HepG2 (cell line): ENCODE data around the gene HOXD1. TPM values are rescaled to one million over a fixed set of nuclear protein-coding genes. Genes with fewer than 3 reads are reported as not detected.

Experiments
- ATF1 ChIP-seq: IDR thresholded peaks from 2 replicates; pipeline ENCODE4 v1.6.1; 2016; ENCODE audit warnings: mild to moderate bottlenecking, control low read depth
- ERF ChIP-seq: IDR thresholded peaks from 2 replicates; pipeline ENCODE4 v1.6.1; 2018; ENCODE audit warnings: missing biosample characterization, missing genetic modification reagents
- FOXA1 ChIP-seq, 2 experiments: fragments of 450-650 bp in 1 of 2; sonication (generic) in 1 of 2; formaldehyde crosslinking in 1 of 2; IDR thresholded peaks; 2 replicates each; pipeline versions ENCODE4 v1.4.0 to v1.6.1; 2016 to 2020; ENCODE audit warnings: missing genetic modification reagents in 1 of 2
- MED1 ChIP-seq: sonication (generic); formaldehyde crosslinking; IDR thresholded peaks from 2 replicates; pipeline ENCODE4 v1.4.0; 2020; ENCODE audit warnings: missing genetic modification reagents
- RCOR2 ChIP-seq: IDR thresholded peaks from 2 replicates; pipeline ENCODE4 v1.6.1; 2016; ENCODE audit warnings: missing biosample characterization, missing genetic modification reagents
- SIX1 ChIP-seq: sonication (generic); formaldehyde crosslinking; IDR thresholded peaks from 2 replicates; pipeline ENCODE4 v1.4.0; 2020; ENCODE audit warnings: missing genetic modification reagents, borderline replicate concordance
- SUZ12 ChIP-seq: fragments of 150-350 bp; IDR thresholded peaks from 2 replicates; pipeline ENCODE4 v1.6.1; 2014; ENCODE audit warnings: low read depth, low read length
- TAF1 ChIP-seq: sonication (generic); formaldehyde crosslinking; IDR thresholded peaks from 2 replicates; pipeline ENCODE4 v1.4.0; 2020; ENCODE audit warnings: missing genetic modification reagents
- TARDBP ChIP-seq: sonication (generic); formaldehyde crosslinking; IDR thresholded peaks from 2 replicates; pipeline ENCODE4 v1.8.0; 2022; ENCODE audit warnings: mild to moderate bottlenecking, missing genetic modification reagents
- TBX2 ChIP-seq: sonication (generic); formaldehyde crosslinking; IDR thresholded peaks from 2 replicates; pipeline ENCODE4 v1.5.0; 2020; ENCODE audit warnings: missing genetic modification reagents, mild to moderate bottlenecking, borderline replicate concordance
- XRCC5 ChIP-seq: fragments of 200-400 bp; formaldehyde crosslinking; optimal IDR thresholded peaks from 2 replicates; pipeline ENCODE3; 2017; ENCODE audit warnings: mild to moderate bottlenecking, low read length
- YY1 ChIP-seq: IDR thresholded peaks from 2 replicates; pipeline ENCODE4 v1.6.1; 2011; ENCODE audit warnings: low read length, low read depth, moderate library complexity, mild to moderate bottlenecking; ENCODE audit not compliant: insufficient read depth, insufficient replicate concordance
- ZKSCAN1 ChIP-seq: fragments of 150-350 bp; IDR thresholded peaks from 2 replicates; pipeline ENCODE4 v1.6.1; 2014; ENCODE audit warnings: low read length
- ZNF160 ChIP-seq: sonication (generic); formaldehyde crosslinking; IDR thresholded peaks from 2 replicates; pipeline ENCODE4 v1.8.0; 2022; ENCODE audit warnings: mild to moderate bottlenecking, inconsistent platforms, missing genetic modification reagents
- ZNF343 ChIP-seq: sonication (generic); formaldehyde crosslinking; IDR thresholded peaks from 2 replicates; pipeline ENCODE4 v1.4.0; 2020; ENCODE audit warnings: mild to moderate bottlenecking, missing genetic modification reagents
- ZNF431 ChIP-seq: sonication (generic); formaldehyde crosslinking; IDR thresholded peaks from 2 replicates; pipeline ENCODE4 v1.9.0; 2022; ENCODE audit warnings: missing genetic modification reagents, low read depth, mild to moderate bottlenecking, borderline replicate concordance
- ZNF510 ChIP-seq: sonication (generic); formaldehyde crosslinking; IDR thresholded peaks from 2 replicates; pipeline ENCODE4 v1.4.0; 2020; ENCODE audit warnings: low read depth, mild to moderate bottlenecking, missing genetic modification reagents
- ZNF672 ChIP-seq: sonication (generic); formaldehyde crosslinking; IDR thresholded peaks from 2 replicates; pipeline ENCODE4 v1.8.1; 2022; ENCODE audit warnings: missing genetic modification reagents
- ZNF776 ChIP-seq: sonication (generic); formaldehyde crosslinking; IDR thresholded peaks from 2 replicates; pipeline ENCODE4 v1.4.0; 2020; ENCODE audit warnings: mild to moderate bottlenecking, missing genetic modification reagents
- ZSCAN29 ChIP-seq: sonication (generic); formaldehyde crosslinking; conservative IDR thresholded peaks from 2 replicates; pipeline ENCODE4 v1.4.0; 2020; ENCODE audit warnings: mild to moderate bottlenecking, missing genetic modification reagents
- polyA plus RNA-seq, 8 experiments: library from polyadenylated mRNA; depleted of rRNA in 3 of 8; stranded (reverse) in 7 of 8; unstranded in 1 of 8; fragments of >200 nt; fragmentation: Illumina TruSeq in 4 of 8; extraction: Trizol in 4 of 8; gene quantifications; 2 replicates each; pipeline versions ENCODE4 v1.2.1 to v1.2.3, GENCODE V29; 2011 to 2016; ENCODE audit warnings: low read depth in 4 of 8, missing spikeins in 1 of 8, mixed read lengths in 1 of 8; ENCODE audit not compliant: insufficient read depth in 1 of 8
- total RNA-seq, 5 experiments: library from RNA; depleted of rRNA; stranded (reverse); fragments of >200 nt; fragmentation: Illumina TruSeq; extraction: Trizol; gene quantifications; 2 replicates each; pipeline ENCODE4 v1.2.3, GENCODE V29; 2016; ENCODE audit warnings: low read depth in 1 of 5
- TF ChIP-seq, protein P1 (sequence below): sonication (generic); formaldehyde crosslinking; IDR thresholded peaks from 2 replicates; pipeline ENCODE4 v1.4.0; 2020; ENCODE audit warnings: missing genetic modification reagents, borderline replicate concordance
- TF ChIP-seq, protein P2 (sequence below): sonication (generic); formaldehyde crosslinking; IDR thresholded peaks from 2 replicates; pipeline ENCODE4 v1.5.0; 2020; ENCODE audit warnings: mild to moderate bottlenecking, missing genetic modification reagents, borderline replicate concordance
- TF ChIP-seq, protein P3 (sequence below): IDR thresholded peaks from 2 replicates; pipeline ENCODE4 v1.6.1; 2016; ENCODE audit warnings: missing genetic modification reagents, missing compliant biosample characterization

The HOXD1 gene
- total and polyA plus RNA-seq, 2 of the 13 experiments (the other 11 are each of a cell fraction or from before 2014, with no cell fraction given): 10.0 to 22.3 TPM

DNA sequence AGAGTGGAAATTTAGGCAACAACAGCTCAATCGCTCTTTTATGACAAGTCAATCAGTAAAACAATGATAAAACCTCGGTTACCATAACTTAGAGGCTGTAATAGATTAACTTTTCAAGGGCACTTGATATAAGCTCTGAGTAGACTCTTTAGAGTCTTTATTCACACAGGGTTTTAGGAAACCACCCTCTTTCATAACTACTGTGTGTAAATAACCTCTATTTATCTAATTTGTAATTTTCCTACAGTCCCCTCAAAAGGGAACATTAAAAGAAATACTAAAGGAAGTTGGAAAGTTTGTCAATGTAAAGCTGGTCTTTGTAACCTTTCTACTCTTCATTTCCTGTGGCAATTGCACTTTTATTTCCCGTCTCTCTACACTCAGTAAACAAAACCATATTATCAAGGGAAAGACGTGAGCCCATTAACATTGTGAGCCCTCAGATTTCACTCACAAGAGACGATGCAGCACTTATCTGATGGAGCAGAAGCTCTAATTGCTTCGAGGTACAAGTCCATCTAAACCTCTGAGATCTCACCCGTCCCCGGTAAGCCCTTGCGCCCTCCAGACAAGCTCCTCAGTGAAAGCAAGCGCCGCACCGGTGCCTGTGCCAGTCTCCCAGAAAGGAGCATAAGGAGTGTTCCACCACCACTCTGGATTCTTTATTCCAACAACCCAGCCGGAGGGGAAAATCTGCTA lies 1.1 kb upstream of the HOXD1 start (continued):
- TF ChIP-seq, protein P1, sequence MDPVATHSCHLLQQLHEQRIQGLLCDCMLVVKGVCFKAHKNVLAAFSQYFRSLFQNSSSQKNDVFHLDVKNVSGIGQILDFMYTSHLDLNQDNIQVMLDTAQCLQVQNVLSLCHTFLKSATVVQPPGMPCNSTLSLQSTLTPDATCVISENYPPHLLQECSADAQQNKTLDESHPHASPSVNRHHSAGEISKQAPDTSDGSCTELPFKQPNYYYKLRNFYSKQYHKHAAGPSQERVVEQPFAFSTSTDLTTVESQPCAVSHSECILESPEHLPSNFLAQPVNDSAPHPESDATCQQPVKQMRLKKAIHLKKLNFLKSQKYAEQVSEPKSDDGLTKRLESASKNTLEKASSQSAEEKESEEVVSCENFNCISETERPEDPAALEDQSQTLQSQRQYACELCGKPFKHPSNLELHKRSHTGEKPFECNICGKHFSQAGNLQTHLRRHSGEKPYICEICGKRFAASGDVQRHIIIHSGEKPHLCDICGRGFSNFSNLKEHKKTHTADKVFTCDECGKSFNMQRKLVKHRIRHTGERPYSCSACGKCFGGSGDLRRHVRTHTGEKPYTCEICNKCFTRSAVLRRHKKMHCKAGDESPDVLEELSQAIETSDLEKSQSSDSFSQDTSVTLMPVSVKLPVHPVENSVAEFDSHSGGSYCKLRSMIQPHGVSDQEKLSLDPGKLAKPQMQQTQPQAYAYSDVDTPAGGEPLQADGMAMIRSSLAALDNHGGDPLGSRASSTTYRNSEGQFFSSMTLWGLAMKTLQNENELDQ: no peak
- no peak for TF ChIP-seq ZNF776 (CRISPR knock-in tag)
- peak; percentile 7 for TF ChIP-seq XRCC5
- TF ChIP-seq FOXA1 (IDR thresholded peaks at IDR 0.05): peak; percentile 40
- peak; percentile 73 for TF ChIP-seq FOXA1 (CRISPR knock-in tag; IDR thresholded peaks at IDR 0.05)
- TF ChIP-seq ZSCAN29 (CRISPR knock-in tag): 0 out of 2 replicates have a peak, but pooled peaks have one; percentile 35
- no peak for TF ChIP-seq SUZ12
- TF ChIP-seq ZNF510 (CRISPR knock-in tag): no peak
- no peak for TF ChIP-seq ZNF431 (CRISPR knock-in tag)
- TF ChIP-seq, protein P2, sequence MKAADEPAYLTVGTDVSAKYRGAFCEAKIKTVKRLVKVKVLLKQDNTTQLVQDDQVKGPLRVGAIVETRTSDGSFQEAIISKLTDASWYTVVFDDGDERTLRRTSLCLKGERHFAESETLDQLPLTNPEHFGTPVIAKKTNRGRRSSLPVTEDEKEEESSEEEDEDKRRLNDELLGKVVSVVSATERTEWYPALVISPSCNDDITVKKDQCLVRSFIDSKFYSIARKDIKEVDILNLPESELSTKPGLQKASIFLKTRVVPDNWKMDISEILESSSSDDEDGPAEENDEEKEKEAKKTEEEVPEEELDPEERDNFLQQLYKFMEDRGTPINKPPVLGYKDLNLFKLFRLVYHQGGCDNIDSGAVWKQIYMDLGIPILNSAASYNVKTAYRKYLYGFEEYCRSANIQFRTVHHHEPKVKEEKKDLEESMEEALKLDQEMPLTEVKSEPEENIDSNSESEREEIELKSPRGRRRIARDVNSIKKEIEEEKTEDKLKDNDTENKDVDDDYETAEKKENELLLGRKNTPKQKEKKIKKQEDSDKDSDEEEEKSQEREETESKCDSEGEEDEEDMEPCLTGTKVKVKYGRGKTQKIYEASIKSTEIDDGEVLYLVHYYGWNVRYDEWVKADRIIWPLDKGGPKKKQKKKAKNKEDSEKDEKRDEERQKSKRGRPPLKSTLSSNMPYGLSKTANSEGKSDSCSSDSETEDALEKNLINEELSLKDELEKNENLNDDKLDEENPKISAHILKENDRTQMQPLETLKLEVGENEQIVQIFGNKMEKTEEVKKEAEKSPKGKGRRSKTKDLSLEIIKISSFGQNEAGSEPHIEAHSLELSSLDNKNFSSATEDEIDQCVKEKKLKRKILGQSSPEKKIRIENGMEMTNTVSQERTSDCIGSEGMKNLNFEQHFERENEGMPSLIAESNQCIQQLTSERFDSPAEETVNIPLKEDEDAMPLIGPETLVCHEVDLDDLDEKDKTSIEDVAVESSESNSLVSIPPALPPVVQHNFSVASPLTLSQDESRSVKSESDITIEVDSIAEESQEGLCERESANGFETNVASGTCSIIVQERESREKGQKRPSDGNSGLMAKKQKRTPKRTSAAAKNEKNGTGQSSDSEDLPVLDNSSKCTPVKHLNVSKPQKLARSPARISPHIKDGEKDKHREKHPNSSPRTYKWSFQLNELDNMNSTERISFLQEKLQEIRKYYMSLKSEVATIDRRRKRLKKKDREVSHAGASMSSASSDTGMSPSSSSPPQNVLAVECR (CRISPR knock-in tag): peak; percentile 11; the same call in 1 of the 2 replicates
- 0 out of 2 replicates have a peak, but pooled peaks have one; percentile 38 for TF ChIP-seq RCOR2 (CRISPR knock-in tag)
- peak; percentile 62; the same call in 1 of the 2 replicates for TF ChIP-seq ERF (CRISPR knock-in tag)
- TF ChIP-seq TARDBP: peak; percentile 78
- TF ChIP-seq TBX2: peak; percentile 69; the same call in 1 of the 2 replicates
- peak; percentile 49; the same call in 1 of the 2 replicates for TF ChIP-seq ATF1 (CRISPR knock-in tag)
- TF ChIP-seq ZKSCAN1: no peak
- peak; percentile 56; the same call in 1 of the 2 replicates for TF ChIP-seq SIX1
- TF ChIP-seq ZNF160: no peak
- peak; percentile 47; the same call in 1 of the 2 replicates for TF ChIP-seq TAF1 (CRISPR knock-in tag)
- no peak for TF ChIP-seq ZNF343 (CRISPR knock-in tag)
- peak; percentile 85 for TF ChIP-seq MED1 (CRISPR knock-in tag)
- TF ChIP-seq, protein P3, sequence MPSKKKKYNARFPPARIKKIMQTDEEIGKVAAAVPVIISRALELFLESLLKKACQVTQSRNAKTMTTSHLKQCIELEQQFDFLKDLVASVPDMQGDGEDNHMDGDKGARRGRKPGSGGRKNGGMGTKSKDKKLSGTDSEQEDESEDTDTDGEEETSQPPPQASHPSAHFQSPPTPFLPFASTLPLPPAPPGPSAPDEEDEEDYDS (CRISPR knock-in tag): peak; percentile 65; the same call in 1 of the 2 replicates
- peak; percentile 7 for TF ChIP-seq YY1
- TF ChIP-seq ZNF672 (CRISPR knock-in tag): no peak
